ENCODE results near the gene HAUS1. TPM values are rescaled to one million over a fixed set of nuclear protein-coding genes. Genes with fewer than 3 reads are reported as not detected.
"Not testable (repeated sequence)": the region's sequence is repeated elsewhere in the genome, so short reads cannot be mapped to it uniquely, and the experiment has no call there.

HAUS1 gene
- total RNA-seq, 1 donor from 2014 or later, result 18.7 TPM

DNA sequence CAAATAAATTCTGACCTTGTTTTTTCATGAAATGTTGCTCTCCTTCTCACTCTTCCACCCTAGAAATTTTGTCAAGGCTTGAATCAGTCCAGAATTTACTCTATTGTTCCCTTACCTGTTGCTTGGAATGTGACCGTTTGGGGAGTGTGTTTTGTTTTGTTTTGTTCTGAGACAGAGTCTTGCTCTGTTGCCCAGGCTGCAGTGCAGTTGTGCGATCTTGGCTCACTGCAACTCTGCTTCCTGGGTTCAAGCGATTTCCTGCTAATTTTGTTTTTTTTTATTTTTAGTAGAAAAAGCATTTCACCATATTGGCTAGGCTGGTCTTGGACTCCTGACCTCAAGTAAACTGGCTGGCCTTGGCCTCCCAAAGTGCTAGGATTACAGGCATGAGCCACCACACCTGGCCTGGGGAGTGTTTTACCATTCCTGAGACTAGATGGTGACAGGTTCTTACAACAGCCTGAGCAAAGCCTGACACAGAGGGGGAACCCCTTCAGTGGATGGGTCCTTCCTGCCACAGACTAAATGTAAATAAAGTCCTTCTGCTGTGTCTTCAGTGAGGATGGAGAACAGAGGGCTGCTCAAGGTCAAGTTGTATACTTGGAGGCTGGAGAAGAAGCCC lies 52.0 kb downstream of the HAUS1 start:
- Histone ChIP-seq H3K36me3 (ENCODE audit: control insufficient read depth, insufficient read depth, low read length) (no peaks in the 10 kb centered on the region), H3K27me3 (ENCODE audit: control insufficient read depth, insufficient read depth, low read length) (no peaks in the 10 kb centered on the region), H3K4me3 (ENCODE audit: low read depth, low read length) (no peak overlapping the region)
- FAIRE-seq (no peak), DNase-seq (ENCODE audit: low read depth) (no peak)
- TF ChIP-seq, protein P1, sequence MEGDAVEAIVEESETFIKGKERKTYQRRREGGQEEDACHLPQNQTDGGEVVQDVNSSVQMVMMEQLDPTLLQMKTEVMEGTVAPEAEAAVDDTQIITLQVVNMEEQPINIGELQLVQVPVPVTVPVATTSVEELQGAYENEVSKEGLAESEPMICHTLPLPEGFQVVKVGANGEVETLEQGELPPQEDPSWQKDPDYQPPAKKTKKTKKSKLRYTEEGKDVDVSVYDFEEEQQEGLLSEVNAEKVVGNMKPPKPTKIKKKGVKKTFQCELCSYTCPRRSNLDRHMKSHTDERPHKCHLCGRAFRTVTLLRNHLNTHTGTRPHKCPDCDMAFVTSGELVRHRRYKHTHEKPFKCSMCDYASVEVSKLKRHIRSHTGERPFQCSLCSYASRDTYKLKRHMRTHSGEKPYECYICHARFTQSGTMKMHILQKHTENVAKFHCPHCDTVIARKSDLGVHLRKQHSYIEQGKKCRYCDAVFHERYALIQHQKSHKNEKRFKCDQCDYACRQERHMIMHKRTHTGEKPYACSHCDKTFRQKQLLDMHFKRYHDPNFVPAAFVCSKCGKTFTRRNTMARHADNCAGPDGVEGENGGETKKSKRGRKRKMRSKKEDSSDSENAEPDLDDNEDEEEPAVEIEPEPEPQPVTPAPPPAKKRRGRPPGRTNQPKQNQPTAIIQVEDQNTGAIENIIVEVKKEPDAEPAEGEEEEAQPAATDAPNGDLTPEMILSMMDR (IDR thresholded peaks at IDR 0.05; ENCODE audit: insufficient read depth, low read length, severe bottlenecking), result no peak

DNA sequence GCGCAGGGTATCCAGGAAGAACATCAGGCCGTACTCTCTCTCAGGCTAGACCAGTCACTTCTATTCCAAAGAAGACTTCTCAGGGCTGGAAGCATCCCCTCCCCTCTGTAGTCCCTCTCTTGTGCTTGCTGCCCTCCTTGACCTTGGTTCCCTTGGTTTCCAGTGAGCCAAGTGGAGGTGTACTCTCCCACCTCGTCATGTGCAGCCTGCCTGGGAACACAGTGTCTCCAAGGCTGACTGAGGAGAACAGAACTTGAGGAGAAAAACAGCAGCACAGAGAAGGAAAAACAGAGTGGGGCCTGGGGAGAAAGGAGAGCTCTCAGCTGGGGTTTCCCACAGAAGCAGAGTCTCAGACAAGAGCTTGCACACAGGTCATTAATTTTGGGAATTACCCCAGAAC lies 52.7 kb downstream of the HAUS1 start:
- FAIRE-seq, result peak; percentile 64
- DNase-seq (ENCODE audit: low read depth), result no peak

DNA sequence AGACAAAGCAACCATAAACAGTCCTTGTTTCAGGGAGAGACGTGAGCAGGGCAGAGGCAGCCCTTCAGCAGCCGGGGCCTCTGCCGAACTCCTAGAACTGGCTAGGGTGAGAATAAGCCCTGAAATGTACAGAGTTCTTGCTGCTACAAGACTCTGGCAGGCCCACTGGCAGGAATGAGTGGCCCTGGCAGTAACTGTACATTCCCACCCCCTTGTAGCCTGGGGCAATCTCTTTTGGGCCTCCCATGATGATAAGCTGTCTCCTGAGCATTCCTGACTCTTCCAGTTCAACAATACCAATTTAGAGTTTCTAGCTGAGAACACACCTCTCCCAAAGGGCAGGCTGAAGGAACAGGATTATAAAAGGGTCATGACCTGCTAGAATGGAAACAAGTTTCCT lies 54.3 kb downstream of the HAUS1 start:
- peak; percentile 84 for DNase-seq (ENCODE audit: low read depth)
- H3K27me3 ChIP-seq (ENCODE audit: control insufficient read depth, insufficient read depth, low read length), result no peaks in the 10 kb centered on the region
- H3K4me3 ChIP-seq (ENCODE audit: low read depth, low read length), result no peak overlapping the region
- TF ChIP-seq, protein P1 (IDR thresholded peaks at IDR 0.05; ENCODE audit: insufficient read depth, low read length, severe bottlenecking), result no peak
- peak; percentile 18 for FAIRE-seq
- no peaks in the 10 kb centered on the region for H3K36me3 ChIP-seq (ENCODE audit: control insufficient read depth, insufficient read depth, low read length)

More for the DNA sequence above, 52.7 kb downstream of the HAUS1 start:
- no peak overlapping the region for H3K4me3 ChIP-seq (ENCODE audit: low read depth, low read length)
- TF ChIP-seq, protein P1 (IDR thresholded peaks at IDR 0.05; ENCODE audit: insufficient read depth, low read length, severe bottlenecking), result no peak
- H3K27me3 ChIP-seq (ENCODE audit: control insufficient read depth, insufficient read depth, low read length), result no peaks in the 10 kb centered on the region
- H3K36me3 ChIP-seq (ENCODE audit: control insufficient read depth, insufficient read depth, low read length), result no peaks in the 10 kb centered on the region

DNA sequence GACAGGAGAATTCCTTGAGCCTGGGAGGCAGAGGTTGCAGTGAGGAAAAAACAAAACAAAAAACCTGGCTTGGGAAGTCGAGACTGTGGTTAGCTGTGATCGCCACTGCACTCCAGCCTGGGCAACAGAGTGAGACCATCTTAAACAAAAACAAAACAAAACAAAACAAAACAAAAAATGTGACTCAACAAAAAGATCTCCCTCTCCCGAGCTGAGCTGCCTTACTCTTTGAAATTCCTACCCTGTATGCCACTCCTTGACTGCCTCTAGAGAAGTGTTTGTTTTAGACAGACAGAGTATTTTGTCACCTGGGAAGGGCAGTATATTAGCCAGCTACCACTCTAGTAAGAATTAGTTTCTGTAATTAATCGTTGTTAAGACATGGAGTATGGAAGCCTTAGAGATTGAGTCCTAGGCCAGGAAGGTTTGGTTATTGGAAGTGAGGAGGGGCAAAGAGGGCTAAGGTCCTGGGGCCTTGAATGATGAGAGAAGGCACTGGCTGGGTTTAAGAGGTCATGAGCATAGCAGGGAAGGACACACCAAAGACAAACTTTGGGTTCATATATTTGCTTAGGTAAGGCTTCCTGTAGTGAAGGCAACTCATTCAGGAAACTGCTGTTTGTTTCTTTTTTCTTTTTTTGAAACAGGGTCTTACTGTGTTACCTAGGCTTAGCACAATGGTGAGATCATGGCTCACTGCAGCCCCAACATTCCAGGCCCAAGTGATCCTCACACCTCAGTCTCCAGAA lies 56.0 kb downstream of the HAUS1 start:
- TF ChIP-seq, protein P1 (IDR thresholded peaks at IDR 0.05; ENCODE audit: insufficient read depth, low read length, severe bottlenecking), result no peak
- Histone ChIP-seq H3K27me3 (ENCODE audit: control insufficient read depth, insufficient read depth, low read length) (no peaks in the 10 kb centered on the region), H3K36me3 (ENCODE audit: control insufficient read depth, insufficient read depth, low read length) (no peaks in the 10 kb centered on the region), H3K4me3 (ENCODE audit: low read depth, low read length) (no peak overlapping the region)
- FAIRE-seq (no peak), DNase-seq (ENCODE audit: low read depth) (no peak)

DNA sequence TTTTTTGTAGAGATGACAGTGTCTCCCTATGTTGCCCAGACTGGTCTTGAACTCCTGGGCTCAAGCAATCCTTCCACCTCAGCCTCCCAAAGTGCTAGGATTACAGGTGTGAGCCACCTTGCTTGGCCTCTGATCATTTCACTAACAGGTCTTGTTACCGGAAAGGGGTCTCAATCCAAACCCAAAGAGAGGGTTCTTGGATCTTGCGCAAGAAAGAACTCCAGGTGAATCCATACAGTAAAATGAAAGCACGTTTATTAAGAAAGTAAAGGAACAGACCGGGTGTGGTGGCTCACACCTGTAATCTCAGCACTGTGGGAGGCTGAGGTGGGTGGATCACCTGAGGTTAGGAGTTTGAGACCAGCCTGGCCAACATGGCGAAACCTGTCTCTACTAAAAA lies 56.7 kb downstream of the HAUS1 start:
- not testable (repeated sequence) for H3K27me3 ChIP-seq (ENCODE audit: control insufficient read depth, insufficient read depth, low read length); FAIRE-seq; H3K36me3 ChIP-seq (ENCODE audit: control insufficient read depth, insufficient read depth, low read length); DNase-seq (ENCODE audit: low read depth); H3K4me3 ChIP-seq (ENCODE audit: low read depth, low read length)

DNA sequence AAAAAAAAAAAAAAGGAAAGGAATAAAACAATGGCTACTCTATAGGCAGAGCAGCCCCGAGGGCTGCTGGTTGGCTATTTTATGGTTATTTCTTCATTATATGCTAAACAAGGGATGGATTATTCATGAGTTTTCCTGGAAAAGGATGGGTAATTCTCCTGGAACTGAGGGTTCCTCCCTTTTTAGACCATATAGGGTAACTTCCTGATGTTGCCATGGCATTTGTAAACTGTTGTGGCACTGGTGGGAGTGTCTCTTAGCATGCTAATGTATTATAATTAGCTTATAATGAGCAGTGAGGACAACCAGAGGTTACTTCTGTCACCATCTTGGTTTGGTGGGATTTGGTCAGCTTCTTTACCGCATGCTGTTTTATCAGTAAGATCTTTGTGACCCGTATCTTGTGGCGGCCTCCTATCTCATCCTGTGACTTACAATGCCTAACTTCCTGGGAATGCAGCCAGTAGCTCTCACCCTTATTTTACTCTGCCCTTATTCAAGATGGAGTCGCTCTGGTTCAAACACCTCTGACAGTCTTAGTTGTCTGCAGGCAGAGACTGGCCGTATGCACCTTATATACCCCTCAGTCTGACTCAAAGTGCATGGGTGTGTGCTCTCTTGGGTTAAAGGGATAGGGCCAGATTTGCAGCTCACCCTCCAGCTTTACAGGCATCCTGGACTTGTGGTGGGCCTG lies 57.7 kb downstream of the HAUS1 start:
- H3K36me3 ChIP-seq (ENCODE audit: control insufficient read depth, insufficient read depth, low read length), result no peaks in the 10 kb centered on the region
- no peak for DNase-seq (ENCODE audit: low read depth)
- TF ChIP-seq, protein P1 (IDR thresholded peaks at IDR 0.05; ENCODE audit: insufficient read depth, low read length, severe bottlenecking), result no peak
- no peaks in the 10 kb centered on the region for H3K27me3 ChIP-seq (ENCODE audit: control insufficient read depth, insufficient read depth, low read length)
- FAIRE-seq, result no peak
- H3K4me3 ChIP-seq (ENCODE audit: low read depth, low read length), result no peak overlapping the region

All from bronchial epithelial cell (primary cell).